Lower leg skin (tissue), 3 donors: ENCODE results near the gene PTPN1.

Experiments used
- CTCF ChIP-seq, 3 donors: fragments of 450-650 bp; IDR thresholded peaks; one replicate each; pipeline ENCODE4 v1.5.1; 2016; ENCODE audit warnings: antibody characterized with exemption in 3 of 3, mild to moderate bottlenecking in 3 of 3, moderate library complexity in 2 of 3
- POLR2A ChIP-seq, 2 donors: fragments of 450-650 bp; IDR thresholded peaks; one replicate each; pipeline ENCODE4 v1.6.1; 2016 to 2017; ENCODE audit warnings: antibody characterized with exemption in 2 of 2, mild to moderate bottlenecking in 1 of 2, moderate library complexity in 1 of 2

GRCh38 chr20:50491168-50491567 is 19.0 kb upstream of the PTPN1 start:
- TF ChIP-seq CTCF (IDR thresholded peaks at IDR 0.05) (no peak), POLR2A (IDR thresholded peaks at IDR 0.05) (no peak)
